Kidney glomerular epithelial cell (primary cell): Measurements from ENCODE around the gene TTC33.
A peak's percentile ranks its signal among the peaks of the same experiment; 100 is the strongest.
"Not testable (repeated sequence)": the region's sequence is repeated elsewhere in the genome, so short reads cannot be mapped to it uniquely, and the experiment has no call there.

Experiments
- DNase-seq: peaks from one replicate; lab custom pipeline; 2025; lab: John Stamatoyannopoulos, UW

TTC33 gene

DNA sequence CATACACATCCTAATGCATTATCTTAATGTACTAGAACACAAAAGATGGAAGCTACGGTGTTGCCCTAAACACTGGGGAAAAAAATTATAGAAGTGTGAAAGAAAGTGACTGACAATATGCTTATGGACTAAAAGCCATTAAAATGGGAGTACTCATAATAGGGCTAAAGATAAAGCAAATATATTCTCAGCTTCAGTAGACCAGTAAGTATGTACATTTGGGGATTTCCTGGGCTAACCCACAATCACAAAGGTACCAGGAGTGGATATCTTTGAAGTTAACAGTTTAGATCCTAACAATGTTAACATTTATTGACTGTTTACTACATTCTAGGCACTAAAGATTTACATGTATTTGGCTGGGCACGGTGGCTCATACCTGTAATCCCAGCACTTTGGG is 39.2 kb downstream of the TTC33 start:
- DNase-seq = no peak

DNA sequence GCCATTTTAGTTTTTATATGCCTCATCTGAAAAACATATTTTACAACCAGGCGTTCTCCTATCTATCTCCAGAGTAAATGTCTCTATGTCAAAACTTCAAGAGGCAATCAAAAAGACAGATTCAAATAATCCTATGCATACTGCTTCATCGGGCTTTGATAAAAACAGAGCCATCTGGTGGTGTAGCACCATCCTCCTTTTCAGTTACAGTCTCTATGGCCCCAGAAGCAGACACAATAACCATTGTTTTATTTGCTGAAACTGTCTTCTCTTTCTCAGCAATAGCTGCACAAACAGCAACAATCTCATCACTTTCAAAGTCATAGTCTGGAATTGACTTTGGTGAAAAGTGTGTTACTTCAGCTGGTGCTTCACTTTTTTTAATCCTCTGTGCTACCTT is 39.8 kb downstream of the TTC33 start:
- DNase-seq = no peak

DNA sequence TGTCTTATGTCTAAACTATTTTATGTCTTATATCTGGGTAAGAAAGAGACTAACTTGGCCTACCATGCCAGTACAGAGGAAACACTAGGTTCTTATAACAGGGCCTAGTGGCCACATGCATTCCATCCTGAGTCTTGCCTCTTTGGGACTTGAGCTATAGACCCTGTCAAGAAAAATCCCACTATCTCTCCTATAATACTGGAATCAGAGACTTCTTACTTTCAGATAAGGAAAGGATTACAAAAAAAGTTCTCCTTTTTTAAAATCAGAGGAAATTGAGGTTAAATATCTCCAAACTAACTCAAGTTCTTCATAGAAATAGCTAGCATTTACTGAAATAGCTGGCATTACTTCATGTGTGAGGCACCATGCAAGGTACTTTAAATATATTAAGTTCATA is 41.8 kb downstream of the TTC33 start:
- DNase-seq = no peak

DNA sequence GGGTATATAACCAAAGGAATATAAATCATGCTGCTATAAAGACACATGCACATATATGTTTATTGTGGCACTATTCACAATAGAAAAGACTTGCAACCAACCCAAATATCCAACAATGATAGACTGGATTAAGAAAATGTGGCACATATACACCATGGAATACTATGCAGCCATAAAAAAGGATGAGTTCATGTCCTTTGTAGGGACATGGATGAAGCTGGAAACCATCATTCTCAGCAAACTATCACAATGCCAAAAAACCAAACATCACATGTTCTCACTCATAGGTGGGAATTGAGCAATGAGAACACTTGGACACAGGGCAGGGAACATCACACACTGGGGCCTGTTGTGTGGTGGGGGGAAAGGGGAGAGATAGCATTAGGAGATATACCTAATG is 45.2 kb downstream of the TTC33 start:
- not testable (repeated sequence) for DNase-seq

DNA sequence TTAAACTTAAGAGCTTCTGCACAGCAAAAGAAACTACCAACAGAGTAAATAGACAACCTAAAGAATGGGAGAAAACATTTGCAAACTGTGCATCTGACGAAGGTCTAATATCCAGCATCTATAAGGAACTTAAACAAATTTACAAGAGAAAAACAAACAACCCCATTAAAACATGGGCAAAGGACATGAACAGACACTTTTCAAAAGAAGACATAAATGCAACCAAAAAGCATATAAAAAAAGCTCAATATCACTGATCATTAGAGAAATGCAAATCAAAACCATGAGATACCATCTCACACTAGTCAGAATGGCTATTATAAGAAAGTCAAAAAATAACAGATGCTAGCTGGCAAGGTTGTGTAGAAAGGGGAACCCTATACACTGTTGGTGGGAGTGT is 50.3 kb downstream of the TTC33 start:
- DNase-seq = not testable (repeated sequence)

DNA sequence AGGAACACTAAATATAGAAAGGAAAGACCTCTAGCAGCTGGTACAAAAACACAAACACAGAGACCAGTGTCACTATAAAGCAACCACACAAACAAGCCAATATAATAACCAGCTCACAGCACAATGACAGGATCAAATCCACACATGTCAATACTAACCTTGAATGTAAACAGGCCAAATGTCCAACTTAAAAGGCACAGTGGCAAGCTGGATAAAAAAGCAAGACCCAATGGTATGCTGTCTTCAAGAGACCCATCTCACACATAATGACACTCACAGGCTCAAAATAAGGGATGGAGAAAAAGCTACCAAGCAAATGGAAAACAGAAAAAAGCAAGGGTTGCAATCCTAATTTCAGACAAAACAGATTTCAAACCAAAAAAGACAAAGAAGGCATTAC is 53.7 kb downstream of the TTC33 start:
- not testable (repeated sequence) for DNase-seq

DNA sequence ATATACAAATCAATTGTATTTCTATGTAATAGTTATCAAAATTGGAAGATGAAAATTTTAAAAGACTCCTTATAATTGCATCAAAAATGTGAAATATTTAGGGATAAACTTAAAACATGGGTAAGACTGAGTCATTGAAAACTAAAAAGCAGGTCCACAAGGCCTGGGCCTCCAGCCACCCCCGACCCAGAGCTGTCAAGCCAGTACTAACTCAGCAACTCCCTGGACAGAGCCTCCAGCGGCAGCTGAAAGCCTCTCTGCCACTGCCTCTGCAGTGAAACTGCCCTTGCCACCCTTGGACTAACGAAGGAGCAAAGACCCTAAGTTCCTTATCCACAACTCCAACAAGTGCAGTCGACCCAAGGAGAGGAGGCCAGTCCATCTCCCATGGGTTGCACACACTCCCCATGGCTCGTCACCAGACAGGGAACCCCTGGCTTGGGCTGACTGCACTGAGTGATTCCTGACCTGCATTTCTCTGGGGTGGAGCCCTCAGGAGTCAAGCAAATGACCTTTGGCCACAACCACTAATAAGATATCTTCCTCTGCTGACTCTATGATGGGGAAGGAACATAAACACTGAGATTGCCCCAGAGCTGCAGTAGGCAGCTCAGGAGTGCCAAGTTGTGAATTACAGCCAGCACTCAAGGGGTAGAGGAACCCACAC is 55.5 kb downstream of the TTC33 start:
- no peak for DNase-seq

DNA sequence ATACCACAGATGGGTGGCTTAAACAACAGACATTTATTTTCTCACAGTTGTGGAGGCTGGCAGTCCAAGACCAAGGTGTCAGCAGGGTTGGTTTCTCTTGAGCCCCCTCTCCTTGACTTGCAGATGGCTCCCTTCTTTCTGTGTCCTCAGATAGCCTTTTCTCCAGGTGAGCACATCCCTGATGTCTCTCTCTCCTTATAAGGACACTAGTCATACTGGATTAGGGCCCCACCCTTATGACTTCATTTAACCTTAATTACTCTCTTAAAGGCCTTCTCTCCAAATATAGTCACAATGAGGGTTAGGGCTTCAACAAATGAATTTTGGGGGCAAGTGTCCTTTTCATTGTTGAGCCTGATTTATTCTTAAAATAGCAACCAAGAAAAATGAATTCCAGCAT is 61.3 kb downstream of the TTC33 start:
- DNase-seq = no peak

DNA sequence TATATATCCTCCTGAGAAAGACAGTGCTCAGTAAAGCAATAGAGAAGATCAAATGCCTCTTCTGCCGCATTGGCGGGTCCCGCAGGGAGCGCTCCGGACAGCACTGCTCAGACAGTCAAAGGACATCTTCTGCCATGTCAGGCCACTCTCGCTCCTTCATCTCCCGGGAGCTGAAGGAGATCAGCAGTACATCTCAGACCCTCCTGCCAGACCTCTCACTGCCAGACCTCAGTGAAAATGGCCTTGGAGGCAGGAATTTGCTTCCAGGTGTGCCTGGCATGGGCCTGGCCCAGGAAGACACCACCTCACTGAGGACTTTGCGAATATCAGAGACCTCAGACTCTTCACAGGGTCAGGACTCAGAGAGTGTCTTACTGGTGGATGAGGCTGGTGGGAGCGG is 63.9 kb downstream of the TTC33 start:
- no peak for DNase-seq

DNA sequence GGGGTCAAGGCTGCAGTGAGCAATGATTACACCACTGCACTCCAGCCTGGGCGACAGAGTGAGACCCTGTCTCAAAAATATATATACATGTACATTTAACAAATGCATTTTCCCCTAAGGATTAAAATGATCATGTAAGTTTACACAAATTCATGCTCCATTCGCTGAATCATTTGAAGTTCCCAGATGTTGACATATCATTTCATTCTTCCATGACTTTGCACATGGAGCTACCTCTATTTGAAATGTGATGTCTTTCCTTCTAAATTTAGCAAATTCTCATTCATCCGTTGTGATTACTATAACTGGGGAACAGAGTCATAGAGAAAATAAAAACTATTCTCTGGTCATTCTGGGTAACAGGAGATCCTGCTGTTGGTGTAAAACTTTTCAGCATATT is 65.5 kb downstream of the TTC33 start:
- no peak for DNase-seq

DNA sequence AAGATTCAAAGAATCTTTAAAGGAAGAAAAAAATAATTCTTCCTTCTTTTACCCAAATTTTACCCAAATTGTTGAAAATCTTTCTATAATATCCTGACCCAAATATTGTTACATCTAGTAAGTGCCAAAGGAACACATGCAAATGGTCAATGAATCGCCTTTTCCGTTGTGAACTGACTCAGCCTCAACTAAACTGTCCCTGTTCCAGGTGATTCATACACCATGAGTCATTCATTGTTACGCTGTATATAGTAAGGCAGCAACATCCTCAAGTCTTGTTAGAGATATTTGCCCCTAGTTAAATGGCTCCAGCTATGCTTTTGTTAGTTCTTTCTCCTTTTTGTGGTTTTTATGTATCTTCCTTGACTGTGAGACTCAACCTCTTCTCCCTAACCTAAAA is 66.3 kb downstream of the TTC33 start:
- DNase-seq = peak; percentile 88

DNA sequence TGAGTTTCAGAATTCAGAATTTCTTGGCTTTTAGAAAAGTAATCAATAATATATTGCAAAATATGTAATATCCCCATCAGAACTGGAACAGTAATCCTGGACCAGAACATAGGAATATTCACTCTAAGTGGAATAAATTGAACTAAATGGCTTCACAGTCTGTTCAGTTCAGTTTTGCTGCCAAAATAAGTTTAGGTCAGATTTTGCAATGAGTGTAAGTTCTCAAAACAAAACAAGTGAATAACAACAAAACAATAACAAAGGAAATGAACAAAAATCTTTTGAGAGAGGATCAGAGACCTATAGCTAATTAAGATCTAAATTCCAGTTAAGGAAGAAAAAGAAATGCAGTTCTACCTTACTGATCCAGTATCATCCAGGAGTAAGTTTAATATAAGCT is 66.8 kb downstream of the TTC33 start:
- no peak for DNase-seq

DNA sequence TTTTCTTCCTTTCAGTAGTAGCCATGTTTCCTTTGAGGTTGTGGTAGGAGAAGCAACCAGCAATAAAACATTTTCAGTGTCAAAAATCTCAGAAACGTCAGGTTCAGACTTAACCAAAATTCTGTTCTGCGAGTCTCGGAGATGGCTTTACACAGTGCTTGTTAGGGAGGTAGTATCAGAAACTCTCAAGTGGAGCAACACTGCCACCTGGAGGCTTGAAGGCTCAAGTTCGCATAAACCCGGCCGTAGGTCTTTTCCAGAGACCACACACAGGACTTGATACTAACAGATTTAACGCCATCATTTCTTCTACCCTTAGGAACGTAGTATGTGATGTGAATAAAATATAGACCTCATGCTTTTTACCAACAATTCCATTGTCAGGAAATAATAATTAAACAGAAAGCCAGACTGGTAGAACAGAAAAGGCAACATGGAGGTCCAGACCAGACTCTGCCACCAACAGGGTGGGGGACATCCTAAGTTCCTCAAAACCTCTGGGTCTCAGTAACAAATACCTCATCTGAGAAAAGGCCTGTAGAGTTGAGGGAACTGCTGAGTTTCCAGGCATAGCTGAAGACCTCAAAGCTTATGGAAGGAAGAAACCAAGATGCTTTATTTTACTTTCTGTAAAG is 67.5 kb downstream of the TTC33 start:
- peak; percentile 79 for DNase-seq

DNA sequence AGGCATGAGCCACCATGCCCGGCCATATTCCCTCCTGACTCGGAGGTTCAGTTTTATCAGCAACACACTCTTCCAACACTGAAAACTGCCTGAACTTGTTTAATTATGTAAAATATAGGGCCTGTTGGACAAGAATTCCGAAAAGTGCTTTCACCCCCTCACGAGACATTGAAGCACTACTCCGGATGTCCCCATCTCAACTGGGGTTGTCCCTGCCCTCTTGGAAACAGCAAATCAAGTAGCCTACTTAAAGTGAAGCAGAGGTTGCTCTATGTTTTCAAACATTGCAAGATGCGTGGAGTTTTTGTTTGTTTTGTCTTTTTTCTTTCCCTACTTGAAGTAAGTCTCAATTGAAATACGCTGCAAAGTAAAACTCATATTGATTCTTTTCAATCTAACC is 68.4 kb downstream of the TTC33 start:
- no peak for DNase-seq

DNA sequence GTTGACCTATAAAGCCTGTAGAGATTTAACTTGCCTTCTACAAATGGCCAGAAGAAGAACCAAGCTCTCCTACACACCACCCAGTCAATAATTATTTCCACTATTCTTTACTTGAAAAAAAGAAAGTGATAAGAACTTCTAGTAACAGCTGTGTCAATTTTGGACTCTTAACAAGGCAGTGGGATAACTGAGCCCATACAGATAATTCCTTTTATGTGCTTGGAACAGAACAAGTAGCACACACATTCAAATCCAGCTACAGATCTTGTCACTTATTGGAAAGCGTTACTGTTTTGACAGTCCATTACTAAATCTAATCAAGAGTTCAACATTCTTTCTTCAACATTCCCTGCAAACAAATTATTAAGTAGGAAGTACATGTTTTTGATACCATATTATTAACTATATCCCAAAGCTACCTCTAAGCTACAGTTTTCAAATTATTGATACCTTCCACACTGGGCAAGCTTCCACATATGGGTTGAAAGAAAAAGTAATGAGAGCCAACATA is 69.7 kb downstream of the TTC33 start:
- DNase-seq = no peak

DNA sequence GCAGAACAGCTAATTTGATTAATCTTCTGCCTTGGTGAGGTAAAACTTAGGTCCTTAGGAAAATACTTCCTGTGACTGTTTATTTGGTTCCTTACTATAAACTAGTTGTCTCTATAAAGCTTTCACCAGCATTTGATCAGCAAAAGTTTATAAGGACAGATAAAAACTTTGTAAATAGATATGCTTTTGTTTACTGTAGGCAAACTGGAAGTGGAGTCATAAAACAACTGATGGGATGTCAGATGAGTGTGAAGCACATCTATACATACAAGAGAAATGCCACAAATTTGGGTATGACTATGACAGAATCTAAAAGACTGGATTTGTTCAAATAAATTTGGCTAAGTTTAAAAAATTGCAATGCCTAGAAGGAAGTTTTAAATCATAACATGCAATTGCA is 70.6 kb downstream of the TTC33 start:
- no peak for DNase-seq

DNA sequence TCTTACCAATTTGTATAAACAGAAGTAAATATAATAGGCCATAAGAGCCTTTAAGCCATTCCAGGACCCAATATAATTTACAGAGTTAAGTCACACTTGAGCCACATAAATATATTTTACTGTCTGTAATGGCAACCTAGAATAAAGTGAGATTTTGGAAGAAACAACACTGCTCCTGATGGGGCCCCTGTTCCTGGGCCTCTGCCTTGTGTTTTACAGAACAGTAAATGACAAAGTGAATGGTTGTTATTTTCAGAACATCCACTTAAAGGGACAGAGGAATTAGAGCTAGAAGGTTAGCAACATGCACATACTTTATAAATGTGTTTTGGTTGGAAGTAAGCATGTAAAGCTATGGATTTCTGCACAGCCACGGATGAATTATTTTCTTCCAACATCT is 72.5 kb downstream of the TTC33 start:
- no peak for DNase-seq

DNA sequence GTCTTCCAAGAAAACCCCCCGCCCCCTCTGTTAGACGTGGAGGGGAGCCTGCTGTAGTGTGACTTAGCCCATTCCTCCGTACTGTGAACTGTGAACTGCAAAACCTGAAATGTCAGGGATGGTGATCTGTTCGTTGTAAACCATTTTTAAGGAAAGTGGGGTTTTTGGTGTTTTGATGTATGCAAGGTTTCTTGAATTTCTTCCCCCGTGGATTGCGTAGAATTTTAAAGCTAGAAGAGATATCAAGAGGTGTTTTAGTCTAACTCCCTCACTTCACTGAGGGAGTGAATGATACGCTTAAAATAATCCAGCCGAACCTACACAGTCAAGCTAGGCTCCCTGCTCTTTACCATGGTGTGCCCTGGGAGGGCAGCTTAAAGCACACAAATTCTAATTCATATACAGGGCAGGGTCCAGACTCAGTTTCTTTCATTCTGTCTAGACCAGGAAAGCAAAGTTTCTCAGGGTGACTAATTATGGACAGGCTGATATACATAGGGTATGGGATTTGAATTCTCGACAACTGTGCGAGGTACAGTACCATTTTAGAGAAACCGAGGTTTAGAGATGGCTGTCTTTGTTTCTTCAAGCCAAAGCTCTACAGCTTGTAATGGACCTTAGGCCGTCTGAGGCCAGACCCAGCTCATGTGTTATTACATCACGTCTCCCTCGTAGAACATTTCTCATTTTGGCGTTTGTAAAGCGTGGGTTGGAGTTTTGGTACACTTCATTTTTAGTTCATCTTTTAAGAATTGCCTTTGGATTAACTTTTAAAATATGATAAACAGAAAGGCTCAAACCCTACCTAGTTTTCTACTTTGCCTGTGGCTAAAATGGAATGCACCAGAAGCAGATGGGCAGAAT is 73.4 kb downstream of the TTC33 start:
- DNase-seq = no peak

DNA sequence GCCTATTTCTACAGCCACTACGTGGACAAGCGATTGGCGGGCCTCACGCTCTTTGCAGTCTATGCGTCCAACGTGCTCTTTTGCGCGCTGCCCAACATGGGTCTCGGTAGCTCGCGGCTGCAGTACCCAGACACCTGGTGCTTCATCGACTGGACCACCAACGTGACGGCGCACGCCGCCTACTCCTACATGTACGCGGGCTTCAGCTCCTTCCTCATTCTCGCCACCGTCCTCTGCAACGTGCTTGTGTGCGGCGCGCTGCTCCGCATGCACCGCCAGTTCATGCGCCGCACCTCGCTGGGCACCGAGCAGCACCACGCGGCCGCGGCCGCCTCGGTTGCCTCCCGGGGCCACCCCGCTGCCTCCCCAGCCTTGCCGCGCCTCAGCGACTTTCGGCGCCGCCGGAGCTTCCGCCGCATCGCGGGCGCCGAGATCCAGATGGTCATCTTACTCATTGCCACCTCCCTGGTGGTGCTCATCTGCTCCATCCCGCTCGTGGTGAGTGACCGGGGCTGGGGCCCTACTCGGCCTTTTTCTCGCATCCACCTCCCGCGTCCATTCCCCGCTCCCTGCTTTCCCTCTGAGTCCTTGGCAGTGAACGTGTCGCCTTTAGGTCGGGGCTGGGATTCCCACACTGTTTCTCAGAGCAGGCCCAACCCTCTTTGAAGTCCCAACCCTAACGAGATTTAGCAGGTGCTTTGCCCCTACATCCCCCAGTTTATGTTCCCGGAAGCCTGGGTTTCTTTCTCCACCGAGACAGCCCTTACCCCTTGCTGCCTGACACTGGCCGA is 74.2 kb downstream of the TTC33 start:
- DNase-seq = no peak

DNA sequence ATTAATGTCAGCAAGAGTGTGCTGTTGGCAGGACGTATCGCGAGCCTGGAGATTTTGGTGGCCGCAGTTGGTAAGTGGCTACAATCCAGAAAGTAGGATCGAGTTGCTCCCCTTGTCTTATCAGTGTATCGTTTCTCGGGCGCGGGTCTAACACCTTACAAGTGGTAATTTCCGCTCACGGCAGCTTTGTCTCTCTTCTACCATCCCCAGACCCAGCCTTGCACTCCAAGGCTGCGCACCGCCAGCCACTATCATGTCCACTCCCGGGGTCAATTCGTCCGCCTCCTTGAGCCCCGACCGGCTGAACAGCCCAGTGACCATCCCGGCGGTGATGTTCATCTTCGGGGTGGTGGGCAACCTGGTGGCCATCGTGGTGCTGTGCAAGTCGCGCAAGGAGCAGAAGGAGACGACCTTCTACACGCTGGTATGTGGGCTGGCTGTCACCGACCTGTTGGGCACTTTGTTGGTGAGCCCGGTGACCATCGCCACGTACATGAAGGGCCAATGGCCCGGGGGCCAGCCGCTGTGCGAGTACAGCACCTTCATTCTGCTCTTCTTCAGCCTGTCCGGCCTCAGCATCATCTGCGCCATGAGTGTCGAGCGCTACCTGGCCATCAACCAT is 74.9 kb downstream of the TTC33 start:
- DNase-seq = no peak

DNA sequence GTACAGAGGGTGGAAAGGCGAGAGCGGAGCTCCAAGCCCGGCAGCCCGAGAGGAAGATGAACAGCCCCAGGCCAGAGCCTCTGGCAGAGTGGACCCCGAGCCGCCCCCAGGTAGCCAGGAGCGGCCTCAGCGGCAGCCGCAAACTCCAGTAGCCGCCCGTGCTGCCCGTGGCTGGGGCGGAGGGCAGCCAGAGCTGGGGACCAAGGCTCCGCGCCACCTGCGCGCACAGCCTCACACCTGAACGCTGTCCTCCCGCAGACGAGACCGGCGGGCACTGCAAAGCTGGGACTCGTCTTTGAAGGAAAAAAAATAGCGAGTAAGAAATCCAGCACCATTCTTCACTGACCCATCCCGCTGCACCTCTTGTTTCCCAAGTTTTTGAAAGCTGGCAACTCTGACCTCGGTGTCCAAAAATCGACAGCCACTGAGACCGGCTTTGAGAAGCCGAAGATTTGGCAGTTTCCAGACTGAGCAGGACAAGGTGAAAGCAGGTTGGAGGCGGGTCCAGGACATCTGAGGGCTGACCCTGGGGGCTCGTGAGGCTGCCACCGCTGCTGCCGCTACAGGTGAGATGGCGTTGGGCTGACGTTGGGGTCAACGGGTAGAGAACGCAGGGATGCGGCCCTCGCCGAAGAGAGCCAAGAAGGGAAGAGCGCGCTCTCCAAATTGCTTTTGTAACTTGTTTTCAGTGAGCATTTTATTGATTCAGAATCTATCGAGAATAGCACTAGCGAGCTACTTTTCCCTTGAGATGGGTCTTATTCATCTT is 75.7 kb downstream of the TTC33 start, which contains the start of gene PTGER4:
PTGER4 (plus strand) TSS at position 3 of the 769 bp plus-strand sequence. CDS start 1,079 bp downstream, outside the sequence.
- DNase-seq = no peak
